Measurements from ENCODE around the gene IFNA5.

IFNA5 gene

GRCh38 chr9:21289848-21290247 lies 15.3 kb downstream of the IFNA5 start:
- DNase-seq = no peak

GRCh38 chr9:21287280-21287679 lies 17.8 kb downstream of the IFNA5 start:
- DNase-seq = no peak

- no peak for DNase-seq
Measured at GRCh38 chr9:21286659-21287058, 18.5 kb downstream of the IFNA5 start.

- DNase-seq = no peak
Measured at GRCh38 chr9:21286099-21286498, 19.0 kb downstream of the IFNA5 start.

- no peak for DNase-seq
Measured at GRCh38 chr9:21281275-21281674, 23.8 kb downstream of the IFNA5 start.

DNA sequence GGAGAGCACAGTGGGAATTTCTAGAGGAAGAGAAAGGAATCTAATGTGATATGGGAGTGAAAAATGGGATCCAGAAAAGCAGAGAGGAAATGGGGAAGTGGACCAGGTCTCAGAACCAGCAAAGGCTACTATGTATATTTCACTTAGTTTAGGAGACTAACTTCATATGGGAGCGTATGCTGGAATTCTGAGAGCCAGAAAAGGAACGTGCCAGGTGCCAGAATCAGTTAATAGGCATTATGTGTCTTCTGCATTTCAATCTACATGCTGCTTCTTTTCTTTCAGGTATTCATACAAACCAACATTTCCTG lies 36.8 kb downstream of the IFNA5 start:
- DNase-seq = no peak

- no peak for DNase-seq
Measured at GRCh38 chr9:21267485-21268346, 37.4 kb downstream of the IFNA5 start.

DNA sequence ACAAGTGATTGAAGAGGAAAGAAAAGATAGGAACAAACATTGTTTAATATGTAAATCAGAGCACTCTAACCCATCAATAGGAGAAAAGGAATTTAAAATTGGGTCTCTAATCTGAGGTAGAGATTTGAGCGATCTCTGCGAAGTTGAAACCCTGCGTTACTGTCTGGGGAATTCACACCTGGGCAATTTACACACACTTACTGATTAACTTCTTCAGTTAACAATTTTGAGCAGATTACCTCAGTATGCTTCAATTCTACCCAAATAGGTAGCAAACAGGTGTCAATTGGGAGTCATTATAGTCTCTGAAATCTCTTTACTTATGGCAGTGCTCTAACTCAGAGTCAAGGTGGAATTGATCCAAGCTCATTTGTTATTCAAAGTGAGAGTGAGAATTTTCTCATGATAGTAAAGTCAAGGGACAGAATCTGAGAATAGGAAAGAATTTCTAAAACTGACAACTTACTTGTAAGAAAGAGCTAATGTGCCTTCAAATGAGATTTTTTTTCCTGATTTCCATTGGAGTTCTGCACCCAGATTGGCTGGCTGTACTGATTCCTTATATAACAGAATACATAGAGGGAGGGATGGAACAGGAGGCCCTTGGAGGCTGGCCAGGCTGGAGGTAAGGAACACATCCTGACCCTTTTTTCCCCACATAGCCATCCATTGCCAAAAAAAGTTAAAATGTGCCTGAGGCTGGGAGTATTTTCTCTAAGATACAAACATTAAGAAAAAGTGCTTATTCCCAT lies 38.2 kb downstream of the IFNA5 start:
- DNase-seq = no peak

DNA sequence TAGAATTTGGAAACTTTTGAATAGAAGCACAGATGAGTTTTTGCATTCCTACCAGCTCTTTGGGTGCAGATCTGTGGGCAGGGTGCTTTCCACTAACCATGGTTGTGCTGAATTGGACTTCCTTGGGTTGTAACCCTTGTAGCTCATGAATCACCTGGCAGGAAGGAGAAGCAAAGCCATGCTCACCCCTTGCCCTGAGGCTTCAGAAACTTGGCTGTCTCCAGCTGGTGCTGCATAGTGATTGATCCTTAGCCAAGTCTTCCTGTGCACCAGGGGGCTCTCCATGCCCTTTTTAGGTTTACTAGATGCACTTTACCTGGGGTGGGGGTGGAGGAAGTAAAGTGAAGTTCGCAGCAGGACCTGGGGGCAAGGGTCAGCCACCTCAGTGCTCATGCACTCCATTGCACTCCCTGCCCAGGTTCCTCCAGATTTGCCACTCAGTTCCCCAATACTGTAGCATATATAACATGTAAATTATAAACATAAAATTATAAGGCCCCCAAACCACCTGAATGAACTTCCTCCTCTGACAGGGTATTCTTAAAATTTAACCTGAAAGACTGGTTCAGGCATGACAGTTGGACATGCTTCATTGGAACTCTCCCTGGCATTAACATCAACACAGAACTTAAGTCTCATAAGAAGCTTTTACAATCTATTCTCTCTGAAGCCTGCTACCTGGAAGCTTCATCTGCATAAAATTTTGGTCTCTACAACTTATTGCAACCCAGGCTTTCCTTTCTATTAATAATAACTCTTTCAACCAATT lies 39.5 kb downstream of the IFNA5 start:
- DNase-seq = no peak

- no peak for DNase-seq
Measured at GRCh38 chr9:21255538-21256212, 49.4 kb downstream of the IFNA5 start.
